IMR-90 (cell line): ENCODE results near the gene TPI1. TPM values are rescaled to one million over a fixed set of nuclear protein-coding genes. Genes with fewer than 3 reads are reported as not detected.

Source experiments
- ATAC-seq: fragments of 200-7000 bp; cut with Tn5 transposase; 2 replicates; pipeline ENCODE4 v1.9.1; 2020; ENCODE audit warnings: low read depth, mild to moderate bottlenecking, moderate library complexity
- BruUV-seq: library from RNA; stranded (reverse); fragments of 400-500 nt; replicated peaks from 2 replicates; lab custom pipeline; 2021; lab: Mats Ljungman, UMichigan
- CTCF ChIA-PET: fragments of 300-600 bp; formaldehyde crosslinking; extraction: SDS; loops from one replicate; lab custom pipeline; 2021; ENCODE audit warnings: antibody characterized with exemption; lab: Yijun Ruan, JAX
- POLR2A ChIA-PET: fragments of 300-600 bp; sonication (Branson Sonifier 250); formaldehyde crosslinking; loops from one replicate; lab custom pipeline; 2022; ENCODE audit warnings: antibody characterized with exemption; ENCODE audit not compliant: unreplicated experiment; lab: Charles Lee
- DNase-seq: peaks from one replicate; pipeline ENCODE4 v3.0.0; 2013
- H2AFZ ChIP-seq: replicated peaks from 2 replicates; pipeline ENCODE3; 2013; ENCODE audit warnings: low read length, mild to moderate bottlenecking; ENCODE audit not compliant: poor library complexity
- H2AK5ac ChIP-seq: 2 replicates; pipeline ENCODE4 v1.6.1; 2013; ENCODE audit warnings: low read depth, low read length, inconsistent platforms
- H2AK9ac ChIP-seq: replicated peaks from 2 replicates; pipeline ENCODE3; 2013; ENCODE audit warnings: mild to moderate bottlenecking, low read depth, low read length, moderate library complexity; ENCODE audit not compliant: poor library complexity
- H2BK120ac ChIP-seq: 2 replicates; pipeline ENCODE4 v1.6.1; 2013; ENCODE audit warnings: low read depth, low read length, inconsistent platforms
- H2BK15ac ChIP-seq: 3 replicates; pipeline ENCODE4 v1.6.1; 2013; ENCODE audit warnings: low read depth, low read length, inconsistent platforms
- H2BK20ac ChIP-seq: 2 replicates; pipeline ENCODE4 v1.6.1; 2013; ENCODE audit warnings: low read depth, mild to moderate bottlenecking, inconsistent platforms, low read length, moderate library complexity
- H2BK5ac ChIP-seq: 2 replicates; pipeline ENCODE4 v1.6.1; 2013; ENCODE audit warnings: mild to moderate bottlenecking, low read depth, low read length, inconsistent platforms; ENCODE audit not compliant: poor library complexity, severe bottlenecking
- H3K14ac ChIP-seq: replicated peaks from 2 replicates; pipeline ENCODE4 v1.6.1; 2013; ENCODE audit warnings: low read depth, low read length, inconsistent platforms
- H3K18ac ChIP-seq: 2 replicates; pipeline ENCODE4 v1.6.1; 2013; ENCODE audit warnings: low read depth, low read length, control low read depth
- H3K23ac ChIP-seq: 2 replicates; pipeline ENCODE4 v1.6.1; 2013; ENCODE audit warnings: low read depth, low read length, inconsistent platforms
- H3K27ac ChIP-seq: 2 replicates; pipeline ENCODE4 v1.5.1; 2013; ENCODE audit warnings: mild to moderate bottlenecking, control low read depth, low read length; ENCODE audit not compliant: insufficient read depth
- H3K27me3 ChIP-seq: 2 replicates; pipeline ENCODE4 v1.6.1; 2013; ENCODE audit warnings: low read length; ENCODE audit not compliant: control insufficient read depth, insufficient read depth
- H3K36me3 ChIP-seq: 2 replicates; pipeline ENCODE4 v1.6.1; 2013; ENCODE audit warnings: low read length, mixed read lengths; ENCODE audit not compliant: control insufficient read depth, insufficient read depth
- H3K4ac ChIP-seq: 2 replicates; pipeline ENCODE4 v1.6.1; 2013; ENCODE audit warnings: low read depth, low read length, inconsistent platforms
- H3K4me1 ChIP-seq: 2 replicates; pipeline ENCODE4 v1.6.1; 2013; ENCODE audit warnings: low read length, mixed read lengths; ENCODE audit not compliant: control insufficient read depth, insufficient read depth
- H3K4me2 ChIP-seq: 2 replicates; pipeline ENCODE4 v1.6.1; 2013; ENCODE audit warnings: low read depth, mild to moderate bottlenecking, control low read depth, low read length, moderate library complexity
- H3K4me3 ChIP-seq: 2 replicates; pipeline ENCODE4 v1.5.1; 2013; ENCODE audit warnings: low read depth, mild to moderate bottlenecking, control low read depth, low read length, moderate library complexity; ENCODE audit not compliant: insufficient read depth
- H3K56ac ChIP-seq: 2 replicates; pipeline ENCODE4 v1.6.1; 2013; ENCODE audit warnings: low read length, inconsistent platforms; ENCODE audit not compliant: insufficient read depth; ENCODE audit errors: extremely low read depth
- H3K79me1 ChIP-seq, 2 experiments: 2 replicates each; pipeline ENCODE4 v1.6.1; 2013; ENCODE audit warnings: low read length in 2 of 2, inconsistent platforms in 1 of 2, low read depth in 1 of 2
- H3K9ac ChIP-seq: 2 replicates; pipeline ENCODE4 v1.6.1; 2013; ENCODE audit warnings: low read depth, low read length, control low read depth
- H3K9me1 ChIP-seq: 2 replicates; pipeline ENCODE4 v1.6.1; 2013; ENCODE audit warnings: low read length, inconsistent platforms; ENCODE audit not compliant: insufficient read depth
- H3K9me3 ChIP-seq: 2 replicates; pipeline ENCODE4 v1.6.1; 2013; ENCODE audit warnings: low read length; ENCODE audit not compliant: control insufficient read depth, insufficient read depth
- H4K20me1 ChIP-seq: 2 replicates; pipeline ENCODE4 v1.6.1; 2013; ENCODE audit warnings: low read length, inconsistent platforms; ENCODE audit not compliant: insufficient read depth
- H4K5ac ChIP-seq: 2 replicates; pipeline ENCODE4 v1.6.1; 2013; ENCODE audit warnings: mild to moderate bottlenecking, low read depth, low read length, control low read depth
- H4K8ac ChIP-seq, 2 experiments: 2 replicates each; pipeline ENCODE4 v1.6.1; 2013; ENCODE audit warnings: low read depth in 2 of 2, low read length in 2 of 2, control low read depth in 1 of 2, inconsistent platforms in 1 of 2
- H4K91ac ChIP-seq: 2 replicates; pipeline ENCODE4 v1.6.1; 2013; ENCODE audit warnings: low read depth, low read length, inconsistent platforms; ENCODE audit not compliant: insufficient read depth
- BHLHE40 ChIP-seq: fragments of 150-350 bp; IDR thresholded peaks from 2 replicates; pipeline ENCODE4 v1.6.1; 2016; ENCODE audit warnings: mild to moderate bottlenecking, low read depth, low read length
- CEBPB ChIP-seq: IDR thresholded peaks from 2 replicates; pipeline ENCODE4 v1.6.1; 2012; ENCODE audit warnings: low read depth, low read length, improper control_type of control experiment
- CHD1 ChIP-seq: IDR thresholded peaks from 2 replicates; pipeline ENCODE4 v1.6.1; 2012; ENCODE audit warnings: low read depth, low read length, improper control_type of control experiment
- FOS ChIP-seq: fragments of 150-350 bp; IDR thresholded peaks from 2 replicates; pipeline ENCODE4 v1.6.1; 2016; ENCODE audit warnings: low read depth, low read length
- MAFK ChIP-seq: IDR thresholded peaks from 2 replicates; pipeline ENCODE4 v1.6.1; 2012; ENCODE audit warnings: low read depth, low read length, improper control_type of control experiment
- MAZ ChIP-seq: IDR thresholded peaks from 2 replicates; pipeline ENCODE4 v1.6.1; 2012; ENCODE audit warnings: low read depth, mild to moderate bottlenecking, low read length, improper control_type of control experiment, moderate library complexity, borderline replicate concordance
- MXI1 ChIP-seq: IDR thresholded peaks from 2 replicates; pipeline ENCODE4 v1.6.1; 2012; ENCODE audit warnings: low read depth, mild to moderate bottlenecking, low read length, moderate library complexity, borderline replicate concordance
- NFE2L2 ChIP-seq: fragments of 150-350 bp; IDR thresholded peaks from 2 replicates; pipeline ENCODE4 v1.6.1; 2016; ENCODE audit warnings: low read depth, mild to moderate bottlenecking, low read length
- POLR2A ChIP-seq: IDR thresholded peaks from 2 replicates; pipeline ENCODE4 v1.6.1; 2012; ENCODE audit warnings: mild to moderate bottlenecking, low read depth, low read length
- RAD21 ChIP-seq: IDR thresholded peaks from 2 replicates; pipeline ENCODE4 v1.6.1; 2012; ENCODE audit warnings: low read length, improper control_type of control experiment
- RFX5 ChIP-seq: IDR thresholded peaks from 2 replicates; pipeline ENCODE4 v1.8.0; 2012; ENCODE audit warnings: low read depth, mild to moderate bottlenecking, low read length, moderate library complexity
- SMC3 ChIP-seq: fragments of 150-350 bp; IDR thresholded peaks from 2 replicates; pipeline ENCODE4 v1.6.1; 2016; ENCODE audit warnings: low read depth, mild to moderate bottlenecking, antibody characterized with exemption, low read length, moderate library complexity
- WGBS, 2 experiments: methylation state at CpG; one replicate each; pipeline versions ENCODE4 v1.1.5 to v1.1.7; 2013; ENCODE audit warnings: missing lambda C conversion rate in 2 of 2; ENCODE audit not compliant: insufficient read length in 1 of 2; ENCODE audit errors: extremely low coverage in 2 of 2; 5-methylcytosine and 5-hydroxymethylcytosine counted together
- dilution Hi-C: fragments of 300-500 bp; cut with HindIII; formaldehyde crosslinking; loops from one replicate; pipeline ENCODE4 v1.14.3; 2018; ENCODE audit warnings: low sequenced_read_pairs; ENCODE audit not compliant: unreplicated experiment
- in situ Hi-C: fragments of 300-500 bp; cut with MboI; formaldehyde crosslinking; loops from 3 replicates; pipeline ENCODE4 v1.14.3; 2019; ENCODE audit warnings: low sequenced_read_pairs, inconsistent platforms, mixed read lengths
- intact Hi-C: fragments of 100-400 bp; cut with micrococcal nuclease; formaldehyde crosslinking; loops from 2 replicates; pipeline ENCODE4 v1.10.0; 2022
- polyA plus RNA-seq, 3 experiments: library from polyadenylated mRNA; depleted of rRNA; stranded (reverse); fragments of >200 nt; gene quantifications; 2 replicates each; pipeline ENCODE4 v1.2.3, GENCODE V29; 2012; ENCODE audit warnings: low replicate concordance in 1 of 3
- total RNA-seq: library from RNA; depleted of rRNA; stranded (reverse); fragments of >200 nt; gene quantifications from 2 replicates; pipeline ENCODE4 v1.2.3, GENCODE V29; 2012
- TF ChIP-seq, protein P1 (sequence below): fragments of 150-350 bp; IDR thresholded peaks from 2 replicates; pipeline ENCODE4 v1.6.1; 2017; ENCODE audit warnings: mild to moderate bottlenecking, antibody characterized with exemption, low read length, low read depth
- TF ChIP-seq, protein P2 (sequence below): fragments of 150-350 bp; IDR thresholded peaks from 2 replicates; pipeline ENCODE4 v1.6.1; 2016; ENCODE audit warnings: low read depth, mild to moderate bottlenecking, low read length, moderate library complexity, borderline replicate concordance
- TF ChIP-seq, protein P3 (sequence below): conservative IDR thresholded peaks from 2 replicates; pipeline ENCODE4 v1.5.1; 2012; ENCODE audit warnings: mild to moderate bottlenecking, low read depth, low read length, improper control_type of control experiment

The TPI1 gene
- total and polyA plus RNA-seq, 2 of the 4 experiments (the other 2 are of a cell fraction): 1,995 to 2,176 TPM

DNA sequence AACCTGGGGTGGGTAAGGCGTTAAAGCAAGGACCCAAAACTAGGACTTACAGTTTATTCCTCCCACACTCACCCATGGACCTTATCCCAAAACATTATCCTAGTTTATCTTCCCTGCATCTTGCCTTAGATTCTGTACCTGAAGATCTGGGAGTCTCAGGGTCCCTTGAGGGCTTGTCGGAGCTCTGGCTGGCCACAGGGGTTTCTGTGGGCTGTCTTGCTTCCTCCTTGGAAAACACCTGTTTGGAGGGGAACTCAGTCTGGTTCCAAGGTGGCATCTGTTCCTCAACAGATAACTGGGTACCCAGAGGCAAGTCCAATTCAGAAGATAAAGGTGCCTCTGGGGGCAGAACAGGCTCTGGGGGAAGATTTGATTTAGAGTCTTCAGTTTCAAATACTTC lies 17.9 kb upstream of the TPI1 start:
- dilution Hi-C loops (no loop called here), intact Hi-C loops (no loop called here), in situ Hi-C loops (no loop called here)
- H3K27me3 ChIP-seq: no peaks in the 10 kb centered on the region
- no peak overlapping the region for H3K27ac ChIP-seq
- H3K14ac ChIP-seq: no peak overlapping the region
- no peak overlapping the region for H3K9ac ChIP-seq
- H4K5ac ChIP-seq: no peak overlapping the region
- H4K91ac ChIP-seq: no peak overlapping the region
- H4K20me1 ChIP-seq: peaks cover 12% of the 10 kb centered on the region
- H3K4me3 ChIP-seq: no peak overlapping the region
- no CpG with 5 or more reads among the region's 2 CpGs for WGBS, 2 experiments
- H2BK15ac ChIP-seq: no peak overlapping the region
- H3K9me3 ChIP-seq: no peaks in the 10 kb centered on the region
- ChIA-PET CTCF (no interaction called here), POLR2A (no interaction called here)
- no peak overlapping the region for H2AFZ ChIP-seq
- H2BK20ac ChIP-seq: no peak overlapping the region
- no peak overlapping the region for H2BK5ac ChIP-seq
- no peak overlapping the region for H3K4me2 ChIP-seq
- H3K23ac ChIP-seq: no peak overlapping the region
- H3K36me3 ChIP-seq: peaks cover 38% of the 10 kb centered on the region
- no peak overlapping the region for H4K8ac ChIP-seq
- H2BK120ac ChIP-seq: no peak overlapping the region
- H3K9me1 ChIP-seq: no peaks in the 10 kb centered on the region
- ATAC-seq (no peak), DNase-seq (no peak)
- TF ChIP-seq RFX5 (no peak), POLR2A (no peak), MXI1 (no peak), MAFK (no peak), BHLHE40 (no peak), FOS (no peak), RAD21 (no peak), SMC3 (no peak), CHD1 (no peak), NFE2L2 (no peak), MAZ (no peak), CEBPB (no peak)
- TF ChIP-seq, protein P1, sequence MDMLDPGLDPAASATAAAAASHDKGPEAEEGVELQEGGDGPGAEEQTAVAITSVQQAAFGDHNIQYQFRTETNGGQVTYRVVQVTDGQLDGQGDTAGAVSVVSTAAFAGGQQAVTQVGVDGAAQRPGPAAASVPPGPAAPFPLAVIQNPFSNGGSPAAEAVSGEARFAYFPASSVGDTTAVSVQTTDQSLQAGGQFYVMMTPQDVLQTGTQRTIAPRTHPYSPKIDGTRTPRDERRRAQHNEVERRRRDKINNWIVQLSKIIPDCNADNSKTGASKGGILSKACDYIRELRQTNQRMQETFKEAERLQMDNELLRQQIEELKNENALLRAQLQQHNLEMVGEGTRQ: no peak
- TF ChIP-seq, protein P2, sequence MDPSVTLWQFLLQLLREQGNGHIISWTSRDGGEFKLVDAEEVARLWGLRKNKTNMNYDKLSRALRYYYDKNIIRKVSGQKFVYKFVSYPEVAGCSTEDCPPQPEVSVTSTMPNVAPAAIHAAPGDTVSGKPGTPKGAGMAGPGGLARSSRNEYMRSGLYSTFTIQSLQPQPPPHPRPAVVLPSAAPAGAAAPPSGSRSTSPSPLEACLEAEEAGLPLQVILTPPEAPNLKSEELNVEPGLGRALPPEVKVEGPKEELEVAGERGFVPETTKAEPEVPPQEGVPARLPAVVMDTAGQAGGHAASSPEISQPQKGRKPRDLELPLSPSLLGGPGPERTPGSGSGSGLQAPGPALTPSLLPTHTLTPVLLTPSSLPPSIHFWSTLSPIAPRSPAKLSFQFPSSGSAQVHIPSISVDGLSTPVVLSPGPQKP: no peak
- TF ChIP-seq, protein P3, sequence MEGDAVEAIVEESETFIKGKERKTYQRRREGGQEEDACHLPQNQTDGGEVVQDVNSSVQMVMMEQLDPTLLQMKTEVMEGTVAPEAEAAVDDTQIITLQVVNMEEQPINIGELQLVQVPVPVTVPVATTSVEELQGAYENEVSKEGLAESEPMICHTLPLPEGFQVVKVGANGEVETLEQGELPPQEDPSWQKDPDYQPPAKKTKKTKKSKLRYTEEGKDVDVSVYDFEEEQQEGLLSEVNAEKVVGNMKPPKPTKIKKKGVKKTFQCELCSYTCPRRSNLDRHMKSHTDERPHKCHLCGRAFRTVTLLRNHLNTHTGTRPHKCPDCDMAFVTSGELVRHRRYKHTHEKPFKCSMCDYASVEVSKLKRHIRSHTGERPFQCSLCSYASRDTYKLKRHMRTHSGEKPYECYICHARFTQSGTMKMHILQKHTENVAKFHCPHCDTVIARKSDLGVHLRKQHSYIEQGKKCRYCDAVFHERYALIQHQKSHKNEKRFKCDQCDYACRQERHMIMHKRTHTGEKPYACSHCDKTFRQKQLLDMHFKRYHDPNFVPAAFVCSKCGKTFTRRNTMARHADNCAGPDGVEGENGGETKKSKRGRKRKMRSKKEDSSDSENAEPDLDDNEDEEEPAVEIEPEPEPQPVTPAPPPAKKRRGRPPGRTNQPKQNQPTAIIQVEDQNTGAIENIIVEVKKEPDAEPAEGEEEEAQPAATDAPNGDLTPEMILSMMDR: no peak
- no peak overlapping the region for H2AK9ac ChIP-seq
- H2AK5ac ChIP-seq: no peak overlapping the region
- peaks cover 5% of the 10 kb centered on the region for H3K4me1 ChIP-seq
- peaks cover 17 to 38% of the 10 kb centered on the region in 2 experiments for H3K79me1 ChIP-seq
- H3K18ac ChIP-seq: no peak overlapping the region
- no peak overlapping the region for H3K56ac ChIP-seq
- BruUV-seq: no TSS peak
- no peak overlapping the region for H3K4ac ChIP-seq
